WTC11 (cell line): ENCODE data around the gene SLC25A6.

Experiments
- ETV6 ChIP-seq: sonication (generic); formaldehyde crosslinking; IDR thresholded peaks from 2 replicates; pipeline ENCODE4 v1.8.1; 2022; ENCODE audit warnings: mild to moderate bottlenecking, missing genetic modification reagents
- FOXK1 ChIP-seq: sonication (generic); formaldehyde crosslinking; IDR thresholded peaks from 2 replicates; pipeline ENCODE4 v1.8.0; 2022; ENCODE audit warnings: mild to moderate bottlenecking, moderate library complexity, missing genetic modification reagents
- NFYB ChIP-seq: sonication (generic); formaldehyde crosslinking; conservative IDR thresholded peaks from 2 replicates; pipeline ENCODE4 v1.8.0; 2022; ENCODE audit warnings: low read depth, missing genetic modification reagents
- TF ChIP-seq, protein P1 (sequence below): fragments of 200-600 bp; IDR thresholded peaks from 2 replicates; pipeline ENCODE4 v1.8.0; 2022; ENCODE audit warnings: antibody characterized with exemption
- TF ChIP-seq, protein P2 (sequence below): sonication (generic); formaldehyde crosslinking; IDR thresholded peaks from 2 replicates; pipeline ENCODE4 v1.8.0; 2022; ENCODE audit warnings: mild to moderate bottlenecking, missing genetic modification reagents
- TF ChIP-seq, protein P3 (sequence below): sonication (generic); formaldehyde crosslinking; IDR thresholded peaks from 2 replicates; pipeline ENCODE4 v1.8.1; 2023; ENCODE audit warnings: mild to moderate bottlenecking, missing genetic modification reagents, moderate library complexity
- TF ChIP-seq, protein P4 (sequence below): sonication (generic); formaldehyde crosslinking; IDR thresholded peaks from 2 replicates; pipeline ENCODE4 v1.8.0; 2023; ENCODE audit warnings: missing genetic modification reagents
- TF ChIP-seq, protein P5 (sequence below): sonication (generic); formaldehyde crosslinking; IDR thresholded peaks from 2 replicates; pipeline ENCODE4 v1.8.0; 2023; ENCODE audit warnings: missing genetic modification reagents, mild to moderate bottlenecking, borderline replicate concordance
- TF ChIP-seq, protein P6 (sequence below): sonication (generic); formaldehyde crosslinking; IDR thresholded peaks from 2 replicates; pipeline ENCODE4 v1.8.1; 2022; ENCODE audit warnings: low read depth, mild to moderate bottlenecking, moderate library complexity, missing genetic modification reagents, borderline replicate concordance
- TF ChIP-seq, protein P7 (sequence below): sonication (generic); formaldehyde crosslinking; IDR thresholded peaks from 2 replicates; pipeline ENCODE4 v1.8.1; 2022; ENCODE audit warnings: mild to moderate bottlenecking, missing genetic modification reagents, moderate library complexity, borderline replicate concordance
- TF ChIP-seq, protein P8 (sequence below): sonication (generic); formaldehyde crosslinking; conservative IDR thresholded peaks from 2 replicates; pipeline ENCODE4 v1.8.1; 2022; ENCODE audit warnings: mild to moderate bottlenecking, missing genetic modification reagents

DNA sequence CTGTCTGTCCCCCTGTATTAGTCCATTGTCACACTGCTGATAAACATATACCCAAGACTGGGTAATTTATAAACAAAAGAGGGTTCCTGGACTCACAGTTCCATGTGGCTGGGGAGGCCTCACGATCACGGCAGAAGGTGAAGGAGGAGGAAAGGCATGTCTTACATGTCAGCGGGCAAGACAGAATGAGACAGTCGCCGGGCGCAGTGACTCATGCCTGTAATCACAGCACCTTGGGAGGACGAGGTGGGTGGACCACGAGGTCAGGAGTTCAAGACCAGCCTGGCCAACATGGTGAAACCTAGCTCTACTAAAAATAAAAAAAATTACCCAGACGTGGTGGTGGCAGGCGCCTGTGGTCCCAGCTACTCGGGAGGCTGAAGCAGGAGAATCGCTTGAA is 30.6 kb downstream of the SLC25A6 start:
- TF ChIP-seq, protein P1, sequence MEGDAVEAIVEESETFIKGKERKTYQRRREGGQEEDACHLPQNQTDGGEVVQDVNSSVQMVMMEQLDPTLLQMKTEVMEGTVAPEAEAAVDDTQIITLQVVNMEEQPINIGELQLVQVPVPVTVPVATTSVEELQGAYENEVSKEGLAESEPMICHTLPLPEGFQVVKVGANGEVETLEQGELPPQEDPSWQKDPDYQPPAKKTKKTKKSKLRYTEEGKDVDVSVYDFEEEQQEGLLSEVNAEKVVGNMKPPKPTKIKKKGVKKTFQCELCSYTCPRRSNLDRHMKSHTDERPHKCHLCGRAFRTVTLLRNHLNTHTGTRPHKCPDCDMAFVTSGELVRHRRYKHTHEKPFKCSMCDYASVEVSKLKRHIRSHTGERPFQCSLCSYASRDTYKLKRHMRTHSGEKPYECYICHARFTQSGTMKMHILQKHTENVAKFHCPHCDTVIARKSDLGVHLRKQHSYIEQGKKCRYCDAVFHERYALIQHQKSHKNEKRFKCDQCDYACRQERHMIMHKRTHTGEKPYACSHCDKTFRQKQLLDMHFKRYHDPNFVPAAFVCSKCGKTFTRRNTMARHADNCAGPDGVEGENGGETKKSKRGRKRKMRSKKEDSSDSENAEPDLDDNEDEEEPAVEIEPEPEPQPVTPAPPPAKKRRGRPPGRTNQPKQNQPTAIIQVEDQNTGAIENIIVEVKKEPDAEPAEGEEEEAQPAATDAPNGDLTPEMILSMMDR, result no peak
- TF ChIP-seq, protein P2, sequence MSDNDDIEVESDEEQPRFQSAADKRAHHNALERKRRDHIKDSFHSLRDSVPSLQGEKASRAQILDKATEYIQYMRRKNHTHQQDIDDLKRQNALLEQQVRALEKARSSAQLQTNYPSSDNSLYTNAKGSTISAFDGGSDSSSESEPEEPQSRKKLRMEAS, result no peak
- TF ChIP-seq, protein P3, sequence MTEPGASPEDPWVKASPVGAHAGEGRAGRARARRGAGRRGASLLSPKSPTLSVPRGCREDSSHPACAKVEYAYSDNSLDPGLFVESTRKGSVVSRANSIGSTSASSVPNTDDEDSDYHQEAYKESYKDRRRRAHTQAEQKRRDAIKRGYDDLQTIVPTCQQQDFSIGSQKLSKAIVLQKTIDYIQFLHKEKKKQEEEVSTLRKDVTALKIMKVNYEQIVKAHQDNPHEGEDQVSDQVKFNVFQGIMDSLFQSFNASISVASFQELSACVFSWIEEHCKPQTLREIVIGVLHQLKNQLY (CRISPR knock-in tag), result no peak
- TF ChIP-seq, protein P4, sequence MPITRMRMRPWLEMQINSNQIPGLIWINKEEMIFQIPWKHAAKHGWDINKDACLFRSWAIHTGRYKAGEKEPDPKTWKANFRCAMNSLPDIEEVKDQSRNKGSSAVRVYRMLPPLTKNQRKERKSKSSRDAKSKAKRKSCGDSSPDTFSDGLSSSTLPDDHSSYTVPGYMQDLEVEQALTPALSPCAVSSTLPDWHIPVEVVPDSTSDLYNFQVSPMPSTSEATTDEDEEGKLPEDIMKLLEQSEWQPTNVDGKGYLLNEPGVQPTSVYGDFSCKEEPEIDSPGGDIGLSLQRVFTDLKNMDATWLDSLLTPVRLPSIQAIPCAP, result no peak
- TF ChIP-seq FOXK1 (CRISPR knock-in tag) (no peak), NFYB (CRISPR knock-in tag) (no peak), ETV6 (CRISPR knock-in tag) (no peak)
- TF ChIP-seq, protein P5, sequence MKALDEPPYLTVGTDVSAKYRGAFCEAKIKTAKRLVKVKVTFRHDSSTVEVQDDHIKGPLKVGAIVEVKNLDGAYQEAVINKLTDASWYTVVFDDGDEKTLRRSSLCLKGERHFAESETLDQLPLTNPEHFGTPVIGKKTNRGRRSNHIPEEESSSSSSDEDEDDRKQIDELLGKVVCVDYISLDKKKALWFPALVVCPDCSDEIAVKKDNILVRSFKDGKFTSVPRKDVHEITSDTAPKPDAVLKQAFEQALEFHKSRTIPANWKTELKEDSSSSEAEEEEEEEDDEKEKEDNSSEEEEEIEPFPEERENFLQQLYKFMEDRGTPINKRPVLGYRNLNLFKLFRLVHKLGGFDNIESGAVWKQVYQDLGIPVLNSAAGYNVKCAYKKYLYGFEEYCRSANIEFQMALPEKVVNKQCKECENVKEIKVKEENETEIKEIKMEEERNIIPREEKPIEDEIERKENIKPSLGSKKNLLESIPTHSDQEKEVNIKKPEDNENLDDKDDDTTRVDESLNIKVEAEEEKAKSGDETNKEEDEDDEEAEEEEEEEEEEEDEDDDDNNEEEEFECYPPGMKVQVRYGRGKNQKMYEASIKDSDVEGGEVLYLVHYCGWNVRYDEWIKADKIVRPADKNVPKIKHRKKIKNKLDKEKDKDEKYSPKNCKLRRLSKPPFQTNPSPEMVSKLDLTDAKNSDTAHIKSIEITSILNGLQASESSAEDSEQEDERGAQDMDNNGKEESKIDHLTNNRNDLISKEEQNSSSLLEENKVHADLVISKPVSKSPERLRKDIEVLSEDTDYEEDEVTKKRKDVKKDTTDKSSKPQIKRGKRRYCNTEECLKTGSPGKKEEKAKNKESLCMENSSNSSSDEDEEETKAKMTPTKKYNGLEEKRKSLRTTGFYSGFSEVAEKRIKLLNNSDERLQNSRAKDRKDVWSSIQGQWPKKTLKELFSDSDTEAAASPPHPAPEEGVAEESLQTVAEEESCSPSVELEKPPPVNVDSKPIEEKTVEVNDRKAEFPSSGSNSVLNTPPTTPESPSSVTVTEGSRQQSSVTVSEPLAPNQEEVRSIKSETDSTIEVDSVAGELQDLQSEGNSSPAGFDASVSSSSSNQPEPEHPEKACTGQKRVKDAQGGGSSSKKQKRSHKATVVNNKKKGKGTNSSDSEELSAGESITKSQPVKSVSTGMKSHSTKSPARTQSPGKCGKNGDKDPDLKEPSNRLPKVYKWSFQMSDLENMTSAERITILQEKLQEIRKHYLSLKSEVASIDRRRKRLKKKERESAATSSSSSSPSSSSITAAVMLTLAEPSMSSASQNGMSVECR, result no peak
- TF ChIP-seq, protein P6, sequence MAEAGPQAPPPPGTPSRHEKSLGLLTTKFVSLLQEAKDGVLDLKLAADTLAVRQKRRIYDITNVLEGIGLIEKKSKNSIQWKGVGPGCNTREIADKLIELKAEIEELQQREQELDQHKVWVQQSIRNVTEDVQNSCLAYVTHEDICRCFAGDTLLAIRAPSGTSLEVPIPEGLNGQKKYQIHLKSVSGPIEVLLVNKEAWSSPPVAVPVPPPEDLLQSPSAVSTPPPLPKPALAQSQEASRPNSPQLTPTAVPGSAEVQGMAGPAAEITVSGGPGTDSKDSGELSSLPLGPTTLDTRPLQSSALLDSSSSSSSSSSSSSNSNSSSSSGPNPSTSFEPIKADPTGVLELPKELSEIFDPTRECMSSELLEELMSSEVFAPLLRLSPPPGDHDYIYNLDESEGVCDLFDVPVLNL, result no peak
- TF ChIP-seq, protein P7, sequence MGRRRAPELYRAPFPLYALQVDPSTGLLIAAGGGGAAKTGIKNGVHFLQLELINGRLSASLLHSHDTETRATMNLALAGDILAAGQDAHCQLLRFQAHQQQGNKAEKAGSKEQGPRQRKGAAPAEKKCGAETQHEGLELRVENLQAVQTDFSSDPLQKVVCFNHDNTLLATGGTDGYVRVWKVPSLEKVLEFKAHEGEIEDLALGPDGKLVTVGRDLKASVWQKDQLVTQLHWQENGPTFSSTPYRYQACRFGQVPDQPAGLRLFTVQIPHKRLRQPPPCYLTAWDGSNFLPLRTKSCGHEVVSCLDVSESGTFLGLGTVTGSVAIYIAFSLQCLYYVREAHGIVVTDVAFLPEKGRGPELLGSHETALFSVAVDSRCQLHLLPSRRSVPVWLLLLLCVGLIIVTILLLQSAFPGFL, result no peak
- TF ChIP-seq, protein P8, sequence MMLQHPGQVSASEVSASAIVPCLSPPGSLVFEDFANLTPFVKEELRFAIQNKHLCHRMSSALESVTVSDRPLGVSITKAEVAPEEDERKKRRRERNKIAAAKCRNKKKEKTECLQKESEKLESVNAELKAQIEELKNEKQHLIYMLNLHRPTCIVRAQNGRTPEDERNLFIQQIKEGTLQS (CRISPR knock-in tag), result no peak
